SKM-1 treated with dmso at 0.1 percent for 144 hours (cell line): ENCODE data around the gene SERTAD3.
"Not testable (repeated sequence)": the region's sequence is repeated elsewhere in the genome, so short reads cannot be mapped to it uniquely, and the experiment has no call there.

Experiments used
- DNase-seq: peaks from one replicate; lab custom pipeline; 2025; ENCODE audit not compliant: unreplicated experiment; lab: John Stamatoyannopoulos, UW

SERTAD3 gene, protein sequence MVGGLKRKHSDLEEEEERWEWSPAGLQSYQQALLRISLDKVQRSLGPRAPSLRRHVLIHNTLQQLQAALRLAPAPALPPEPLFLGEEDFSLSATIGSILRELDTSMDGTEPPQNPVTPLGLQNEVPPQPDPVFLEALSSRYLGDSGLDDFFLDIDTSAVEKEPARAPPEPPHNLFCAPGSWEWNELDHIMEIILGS

DNA sequence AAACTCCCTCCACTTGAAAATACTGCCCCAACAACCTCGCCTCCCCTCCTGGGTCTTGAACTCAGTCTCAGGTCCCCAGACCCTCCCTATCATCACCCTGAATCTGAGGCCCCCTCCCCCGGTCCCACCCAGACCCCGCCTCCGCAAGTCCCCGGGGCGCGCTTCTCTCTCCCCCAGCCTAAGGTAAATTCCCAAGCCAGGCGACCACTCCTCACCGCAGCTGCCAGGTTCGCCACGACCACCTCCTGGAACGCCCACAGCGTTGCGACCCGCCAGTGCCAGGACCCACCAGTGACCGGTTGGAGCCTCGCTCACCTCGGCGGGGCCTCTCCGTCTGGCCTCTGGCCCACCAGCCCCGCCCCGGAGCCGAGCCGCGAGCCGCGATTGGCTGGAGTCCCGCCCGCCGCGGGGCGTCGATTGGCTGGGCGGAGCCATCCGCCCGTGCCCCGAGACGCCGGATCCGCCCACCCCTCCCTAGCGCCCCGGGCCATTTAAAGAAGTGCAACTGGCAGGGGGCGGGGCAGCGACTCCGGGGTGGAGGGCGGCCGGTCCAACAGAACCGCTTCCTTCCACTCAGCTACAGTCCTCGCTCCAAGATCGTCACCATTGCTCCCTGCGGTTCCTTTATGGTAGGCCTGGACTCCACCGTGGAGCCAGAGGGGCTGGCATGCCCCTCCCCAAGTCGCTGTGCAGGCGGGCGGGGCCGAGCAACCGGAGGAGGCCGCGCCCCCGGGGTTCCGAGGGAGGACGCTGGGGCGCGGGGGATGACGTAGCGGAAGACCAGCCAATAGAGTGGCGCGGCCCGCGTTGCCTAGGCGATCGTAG lies at the start of gene SERTAD3:
Gene SERTAD3 (minus strand): TSS at position 336 of the 825 bp plus-strand sequence. CDS start 2,255 bp downstream, outside the sequence.
- peak; percentile 85 for DNase-seq

DNA sequence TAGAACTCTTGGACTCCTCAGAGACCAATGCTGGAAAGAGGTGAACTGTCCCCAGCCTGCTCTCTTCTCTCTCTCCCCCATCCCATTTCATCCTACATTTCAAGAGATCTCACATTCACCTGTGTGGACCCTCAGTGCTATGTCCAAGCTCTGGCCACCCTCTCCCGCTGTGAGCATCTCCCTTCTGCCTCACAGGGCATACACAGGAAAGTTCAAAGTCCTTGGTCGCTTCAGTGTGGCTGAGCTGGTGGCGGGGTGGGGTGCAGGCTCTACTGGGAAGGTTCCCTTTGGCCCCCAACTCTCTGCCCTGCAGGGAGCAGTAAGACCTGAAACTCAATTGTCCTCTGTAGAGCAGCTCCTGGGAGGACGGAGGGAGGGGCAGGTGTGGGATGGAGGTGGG lies 49.6 kb upstream of the SERTAD3 start:
- DNase-seq = no peak

GRCh38 chr19:40492274-40492673 lies 48.1 kb upstream of the SERTAD3 start:
- DNase-seq = no peak

- DNase-seq = no peak
These were observed 45.7 kb upstream of the SERTAD3 start for GRCh38 chr19:40489882-40490230.

DNA sequence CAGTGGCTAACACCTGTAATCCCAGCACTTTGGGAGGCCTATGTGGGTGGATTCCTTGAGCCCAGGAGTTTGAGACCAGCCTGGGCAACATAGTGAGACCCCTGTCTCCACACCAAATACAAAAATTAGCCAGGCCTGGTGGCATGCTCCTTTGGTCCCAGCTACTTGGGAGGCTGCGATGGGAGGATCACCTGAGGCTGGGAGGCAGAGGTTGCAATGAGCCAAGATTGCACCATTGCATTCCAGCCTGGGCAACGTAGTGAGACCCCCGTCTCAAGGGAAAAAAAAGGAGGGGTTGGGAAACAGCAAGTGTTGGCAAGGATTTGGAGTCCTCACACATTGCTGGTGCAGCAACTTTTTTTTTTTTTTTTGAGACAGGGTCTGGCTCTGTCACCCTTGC lies 41.9 kb upstream of the SERTAD3 start:
- DNase-seq = no peak

GRCh38 chr19:40475878-40476644 lies 31.9 kb upstream of the SERTAD3 start:
- not testable (repeated sequence) for DNase-seq

- DNase-seq = no peak
These were observed 30.6 kb upstream of the SERTAD3 start for GRCh38 chr19:40474737-40475136.

DNA sequence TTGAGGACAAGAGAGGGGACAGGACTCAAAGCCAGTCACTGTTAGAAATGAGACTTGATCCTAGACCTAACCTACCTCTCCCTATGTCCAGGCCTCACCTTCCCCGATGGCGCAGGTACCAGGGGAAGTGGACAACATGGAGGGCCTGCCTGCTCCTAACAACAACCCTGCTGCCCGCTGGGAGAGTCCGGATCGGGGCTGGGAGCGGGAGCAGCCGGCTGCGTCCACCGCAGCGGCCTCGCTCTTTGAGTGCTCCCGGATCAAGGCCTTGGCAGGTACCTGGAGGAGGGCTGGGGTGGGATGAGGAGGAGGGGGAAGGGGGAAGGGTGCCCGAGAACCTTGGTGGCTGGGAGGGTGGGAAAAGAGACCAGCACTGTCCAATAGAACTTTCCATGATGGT lies 28.4 kb upstream of the SERTAD3 start:
- no peak for DNase-seq

DNA sequence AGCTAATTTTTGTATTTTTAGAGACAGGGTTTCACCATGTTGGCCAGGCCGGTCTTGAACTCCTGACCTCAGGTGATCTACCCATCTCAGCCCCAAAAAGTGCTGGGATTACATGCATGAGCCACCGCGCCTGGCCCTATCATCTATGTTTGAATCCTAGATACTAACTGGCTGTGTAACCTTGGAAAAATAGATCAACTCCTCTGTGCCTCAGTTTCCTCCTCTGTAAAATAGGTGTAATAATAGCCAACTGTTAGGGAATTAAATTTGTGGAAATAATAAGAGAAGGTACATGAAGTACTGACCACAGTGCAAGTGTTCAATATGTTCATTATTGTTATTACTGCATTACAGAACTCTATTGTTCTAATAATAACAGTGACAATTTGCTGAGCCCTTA lies 27.0 kb upstream of the SERTAD3 start:
- DNase-seq = no peak

GRCh38 chr19:40469011-40469410 lies 24.9 kb upstream of the SERTAD3 start:
- peak; percentile 2 for DNase-seq

- DNase-seq = no peak
These were observed 23.0 kb upstream of the SERTAD3 start, which contains the start of gene SPTBN4 for GRCh38 chr19:40466985-40467734. TSS of gene SPTBN4 (plus strand) at chr19:40467001. CDS start at chr19:40472622, 5,621 bp downstream.

DNA sequence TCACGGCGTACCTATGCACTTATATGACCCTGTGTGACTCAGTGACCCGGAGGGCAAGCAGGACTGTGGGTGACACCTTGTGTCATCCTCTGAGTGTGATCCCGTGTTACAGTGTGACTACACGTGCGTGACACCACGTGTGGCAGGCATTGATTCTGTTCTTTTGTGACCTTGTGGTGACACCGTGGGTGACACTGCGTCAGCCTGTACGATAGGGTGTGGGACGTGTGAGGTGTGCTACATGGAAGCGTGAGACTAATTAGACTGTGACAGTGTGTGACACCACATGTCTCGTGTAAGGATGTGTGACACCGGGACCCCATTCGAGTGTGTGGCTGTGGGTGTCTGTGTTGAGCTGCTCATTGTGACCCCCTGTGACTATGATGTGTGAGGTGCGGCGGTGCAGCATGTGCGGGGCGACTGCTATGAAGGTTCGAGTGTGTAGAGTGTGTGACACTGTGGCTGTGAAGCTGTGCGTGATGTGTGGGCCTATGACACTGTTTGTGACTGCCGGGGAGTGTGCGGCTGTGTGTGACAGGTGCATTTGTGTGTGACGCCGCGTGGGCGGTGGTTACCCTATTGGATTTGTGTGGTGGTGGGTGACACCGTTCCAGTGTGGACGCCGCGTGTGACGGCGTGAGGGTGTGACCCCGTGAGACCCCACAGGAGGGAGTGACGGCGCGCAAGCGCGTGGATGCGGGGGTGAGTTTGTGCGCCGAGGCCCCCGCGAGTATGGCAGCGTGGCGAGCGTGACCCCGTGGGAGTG lies 22.3 kb upstream of the SERTAD3 start:
- no peak for DNase-seq

GRCh38 chr19:40465557-40466218 lies 21.6 kb upstream of the SERTAD3 start, which contains the start of gene BLVRB:
TSS of gene BLVRB (minus strand) at chr19:40465745. CDS start at chr19:40465688, 57 bp downstream.
- DNase-seq = peak; percentile 97

DNA sequence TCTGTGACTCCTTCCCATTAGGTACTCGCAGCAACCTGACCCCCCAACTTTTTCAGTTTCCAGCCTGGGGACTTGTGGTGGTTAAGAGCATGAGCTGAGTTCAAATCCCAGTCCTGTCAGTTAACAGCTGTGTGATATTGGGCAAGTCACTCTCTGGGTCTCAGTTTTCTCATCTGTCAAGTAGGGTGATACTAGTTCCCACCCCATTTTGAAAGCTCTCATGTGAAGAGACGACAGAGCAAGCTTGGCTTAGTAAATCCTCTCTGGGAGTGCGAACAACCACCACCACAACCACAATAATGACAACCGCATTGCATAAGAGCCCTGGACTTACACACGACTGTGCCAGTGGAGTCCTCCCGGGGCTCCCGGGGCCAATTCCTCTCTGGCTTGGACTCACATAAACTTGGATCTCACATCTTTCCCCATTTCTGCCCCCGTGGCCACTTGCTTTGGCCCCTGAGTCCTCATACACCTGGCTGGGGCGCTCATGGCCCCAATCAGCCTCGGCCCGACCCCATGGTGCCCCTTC lies 21.0 kb upstream of the SERTAD3 start:
- DNase-seq = peak; percentile 90

- peak; percentile 64 for DNase-seq
These were observed 20.2 kb upstream of the SERTAD3 start for GRCh38 chr19:40464059-40465024.

GRCh38 chr19:40463587-40464037 lies 19.5 kb upstream of the SERTAD3 start:
- DNase-seq = not testable (repeated sequence)

DNA sequence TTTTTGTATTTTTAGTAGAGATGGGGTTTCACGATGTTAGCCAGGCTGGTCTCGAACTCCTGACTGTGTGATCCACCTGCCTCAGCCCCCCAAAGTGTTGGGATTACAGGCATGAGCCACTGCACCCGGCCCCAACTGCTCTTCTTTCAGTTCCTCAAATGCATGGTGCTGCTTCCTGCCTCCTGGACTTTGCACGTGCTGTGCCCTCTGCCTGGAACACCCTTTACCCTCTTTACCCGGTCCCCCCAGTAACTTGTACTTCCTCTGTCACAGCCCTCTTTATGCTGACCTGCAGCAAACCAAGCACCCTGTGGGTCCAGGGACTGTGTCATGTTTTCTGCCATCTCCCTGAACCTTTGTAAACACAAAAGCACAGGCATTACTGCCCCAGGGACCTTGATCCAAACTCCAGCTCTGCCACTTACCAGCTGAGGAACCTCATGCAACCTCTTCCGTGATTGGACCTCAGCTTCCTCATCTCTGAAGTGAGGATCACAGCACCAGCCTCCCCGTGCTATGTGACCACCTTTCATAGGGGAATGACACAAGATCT lies 17.6 kb upstream of the SERTAD3 start:
- DNase-seq = peak; percentile 84

DNA sequence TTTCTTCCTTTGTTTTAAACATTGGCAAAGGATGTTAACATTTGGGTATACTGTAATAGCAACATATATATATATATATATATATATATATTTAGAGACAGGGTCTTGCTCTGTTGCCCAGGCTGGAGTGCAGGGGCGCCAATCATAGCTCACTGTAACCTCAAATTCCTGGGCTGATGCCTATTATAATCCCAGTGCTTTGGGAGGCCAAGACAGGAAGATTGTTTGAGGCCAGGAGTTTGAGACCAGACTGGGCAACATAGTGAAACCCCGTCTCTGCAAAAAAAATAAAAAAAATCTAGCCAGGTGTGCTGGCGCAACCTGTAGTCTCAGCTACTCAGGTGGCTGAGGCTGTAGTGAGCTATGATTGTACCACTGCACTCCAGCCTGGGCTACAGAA lies 16.1 kb upstream of the SERTAD3 start:
- no peak for DNase-seq
